ENCODE data around the gene TMEM247.
"Not testable (repeated sequence)": the region's sequence is repeated elsewhere in the genome, so short reads cannot be mapped to it uniquely, and the experiment has no call there.

DNA sequence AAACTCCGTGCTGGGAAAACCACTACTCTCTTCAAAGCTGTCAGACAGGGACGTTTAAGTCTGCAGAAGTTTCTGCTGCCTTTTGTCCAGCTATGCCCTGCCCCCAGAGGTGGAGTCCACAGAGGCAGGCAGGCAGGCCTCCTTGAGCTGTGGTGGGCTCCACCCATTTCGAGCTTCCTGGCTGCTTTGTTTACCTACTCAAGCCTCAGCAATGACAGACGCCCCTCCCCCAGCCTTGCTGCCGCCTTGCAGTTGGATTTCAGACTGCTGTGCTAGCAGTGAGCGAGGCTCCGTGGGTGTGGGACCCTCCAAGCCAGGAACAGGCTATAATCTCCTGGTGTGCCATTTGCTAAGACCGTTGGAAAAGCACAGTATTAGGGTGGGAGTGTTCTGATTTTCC, 1.9 kb upstream of the TMEM247 start:
- not testable (repeated sequence) for TF ChIP-seq FOXA1 (IDR thresholded peaks at IDR 0.05); FOXM1 (IDR thresholded peaks at IDR 0.05; ENCODE audit: borderline replicate concordance); TARDBP (IDR thresholded peaks at IDR 0.05); NFRKB (IDR thresholded peaks at IDR 0.05); SUZ12 (IDR thresholded peaks at IDR 0.05); SP1 (IDR thresholded peaks at IDR 0.05)
